ENCODE data around the gene FOSL1.

GRCh38 chr11:65854161-65854592, 46.0 kb downstream of the FOSL1 start:
- TF ChIP-seq POLR2A (IDR thresholded peaks at IDR 0.05) (no peak), CTCF (IDR thresholded peaks at IDR 0.05) (no peak)
